Neuronal stem cell (in vitro differentiated cells): ENCODE measurements around the gene DNAI4.

Experiments
- DNase-seq: peaks from one replicate; pipeline ENCODE4 v3.0.0-alpha.2; 2013; ENCODE audit warnings: low spot score
- H2AFZ ChIP-seq: one replicate; pipeline ENCODE4 v1.6.1; 2013; ENCODE audit warnings: mild to moderate bottlenecking, low read length, inconsistent platforms
- H2AK5ac ChIP-seq: 2 replicates; pipeline ENCODE4 v1.6.1; 2013; ENCODE audit warnings: low read depth, mild to moderate bottlenecking, inconsistent platforms, low read length, moderate library complexity, mixed read lengths
- H2BK120ac ChIP-seq: 2 replicates; pipeline ENCODE4 v1.6.1; 2013; ENCODE audit warnings: low read depth, mild to moderate bottlenecking, inconsistent platforms, low read length, moderate library complexity, mixed read lengths
- H2BK12ac ChIP-seq: one replicate; pipeline ENCODE4 v1.6.1; 2013; ENCODE audit warnings: low read length, inconsistent platforms
- H2BK15ac ChIP-seq: 2 replicates; pipeline ENCODE4 v1.6.1; 2013; ENCODE audit warnings: mild to moderate bottlenecking, low read length, inconsistent platforms, mixed read lengths
- H2BK5ac ChIP-seq: one replicate; pipeline ENCODE4 v1.6.1; 2013; ENCODE audit warnings: inconsistent platforms, mild to moderate bottlenecking, low read length, moderate library complexity
- H3K14ac ChIP-seq: one replicate; pipeline ENCODE4 v1.6.1; 2013; ENCODE audit warnings: low read length, inconsistent platforms
- H3K18ac ChIP-seq: 2 replicates; pipeline ENCODE4 v1.6.1; 2013; ENCODE audit warnings: low read length, inconsistent platforms
- H3K23ac ChIP-seq: 2 replicates; pipeline ENCODE4 v1.6.1; 2013; ENCODE audit warnings: low read depth, mild to moderate bottlenecking, mixed read lengths, low read length, inconsistent platforms; ENCODE audit not compliant: poor library complexity
- H3K27ac ChIP-seq: replicated peaks from 3 replicates; pipeline ENCODE4 v1.5.1; 2013; ENCODE audit warnings: low read length, inconsistent platforms
- H3K27me3 ChIP-seq, 3 experiments: 2 replicates each; pipeline ENCODE4 v1.6.1; 2013; ENCODE audit warnings: low read length in 3 of 3, mild to moderate bottlenecking in 2 of 3, inconsistent platforms in 1 of 3, low read depth in 1 of 3, mixed read lengths in 1 of 3, moderate library complexity in 1 of 3; ENCODE audit not compliant: control insufficient read depth in 3 of 3, insufficient read depth in 3 of 3
- H3K36me3 ChIP-seq, 2 donors: replicated peaks in 1 of 2; 2 replicates each; pipeline ENCODE4 v1.6.1; 2013; ENCODE audit warnings: low read length in 2 of 2; ENCODE audit not compliant: control insufficient read depth in 2 of 2, insufficient read depth in 2 of 2
- H3K4ac ChIP-seq: 2 replicates; pipeline ENCODE4 v1.6.1; 2013; ENCODE audit warnings: inconsistent platforms, mild to moderate bottlenecking, low read length, moderate library complexity
- H3K4me1 ChIP-seq, 2 donors: 1 replicate in 1 of 2; 2 replicates in 1 of 2; pipeline ENCODE4 v1.6.1; 2013; ENCODE audit warnings: low read length in 2 of 2, low read depth in 1 of 2; ENCODE audit not compliant: control insufficient read depth in 2 of 2, insufficient read depth in 1 of 2
- H3K4me2 ChIP-seq: one replicate; pipeline ENCODE4 v1.6.1; 2013; ENCODE audit warnings: mild to moderate bottlenecking, low read length, inconsistent platforms; ENCODE audit not compliant: insufficient read depth, poor library complexity, severe bottlenecking
- H3K4me3 ChIP-seq, 2 donors: 2 replicates each; pipeline ENCODE4 v1.5.1; 2013; ENCODE audit warnings: low read length in 2 of 2, mild to moderate bottlenecking in 2 of 2, inconsistent platforms in 1 of 2, moderate library complexity in 1 of 2
- H3K79me1 ChIP-seq: one replicate; pipeline ENCODE4 v1.6.1; 2013; ENCODE audit warnings: low read depth, mild to moderate bottlenecking, inconsistent platforms, low read length, moderate library complexity
- H3K9ac ChIP-seq: one replicate; pipeline ENCODE4 v1.6.1; 2013; ENCODE audit warnings: mild to moderate bottlenecking, low read depth, low read length, inconsistent platforms; ENCODE audit not compliant: poor library complexity
- H3K9me3 ChIP-seq, 2 donors: replicated peaks in 1 of 2; 2 replicates each; pipeline versions ENCODE3 to v1.6.1; 2013; ENCODE audit warnings: low read length in 2 of 2, mild to moderate bottlenecking in 2 of 2, inconsistent platforms in 1 of 2, low read depth in 1 of 2, mixed read lengths in 1 of 2, moderate library complexity in 1 of 2; ENCODE audit not compliant: control insufficient read depth in 2 of 2, insufficient read depth in 1 of 2
- H4K8ac ChIP-seq: one replicate; pipeline ENCODE4 v1.6.1; 2013; ENCODE audit warnings: low read depth, mild to moderate bottlenecking, inconsistent platforms, low read length, moderate library complexity
- H4K91ac ChIP-seq: one replicate; pipeline ENCODE4 v1.6.1; 2013; ENCODE audit warnings: low read length, low read depth, mild to moderate bottlenecking, inconsistent platforms; ENCODE audit not compliant: poor library complexity
- WGBS, 2 donors: extraction: QIAGEN DNeasy Blood & Tissue Kit; methylation state at CpG; one replicate each; pipeline ENCODE4 v1.1.7; 2013; ENCODE audit warnings: missing lambda C conversion rate in 2 of 2, mixed read lengths in 1 of 2; ENCODE audit not compliant: insufficient read length in 2 of 2, insufficient replicate concordance in 1 of 2; ENCODE audit errors: extremely low coverage in 2 of 2; 5-methylcytosine and 5-hydroxymethylcytosine counted together

The DNAI4 gene

DNA sequence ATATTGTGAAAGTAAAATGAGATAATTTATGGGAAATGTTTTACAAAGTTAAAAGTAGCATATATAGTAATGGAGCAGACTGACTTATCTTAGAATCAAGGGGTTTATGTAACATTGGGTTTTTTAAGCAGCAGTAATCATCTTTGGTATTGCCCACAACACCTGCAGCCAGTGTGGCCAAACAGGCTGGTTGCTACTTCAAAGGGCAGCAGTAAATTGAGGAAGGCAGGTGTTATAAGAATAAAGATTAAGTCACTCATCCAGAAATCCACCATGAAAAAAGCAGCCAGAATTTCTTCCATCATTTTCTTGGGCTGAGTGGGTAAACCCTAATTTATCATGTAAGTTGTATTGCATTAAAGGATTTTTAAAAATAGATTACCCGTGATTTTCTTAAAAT, 155.7 kb downstream of the DNAI4 start:
- Histone ChIP-seq H3K9ac (no peak overlapping the region), H3K27me3 (no peaks in the 10 kb centered on the region)
- WGBS, 2 donors, result no CpG with 5 or more reads among the region's 1 CpG

DNA sequence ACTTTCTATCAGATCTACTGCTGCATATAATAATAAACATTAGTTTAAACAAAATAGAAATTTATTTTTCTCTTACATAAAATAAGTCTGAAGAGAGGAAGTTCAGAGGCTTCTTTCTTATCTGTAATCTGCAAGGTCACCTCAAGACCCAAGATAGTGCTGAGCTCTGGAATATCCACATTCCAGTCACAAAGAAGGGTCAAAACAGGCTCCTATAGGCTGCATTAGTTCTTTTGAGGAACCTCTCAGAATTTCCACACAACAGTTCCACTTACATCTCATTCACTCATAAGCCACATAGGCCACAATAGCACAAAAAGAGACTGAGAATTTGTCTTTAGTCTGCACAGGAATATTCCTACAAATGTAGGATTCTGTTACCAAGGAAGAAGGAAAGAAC, 157.0 kb downstream of the DNAI4 start:
- DNase-seq, result no peak
- H3K4me3 ChIP-seq, result no peak overlapping the region

More for the DNA sequence above, 155.7 kb downstream of the DNAI4 start:
- Histone ChIP-seq H4K91ac (no peak overlapping the region), H3K4ac (no peak overlapping the region), H3K79me1 (no peaks in the 10 kb centered on the region), H3K27ac (no peak overlapping the region), H3K9me3 (no peaks in the 10 kb centered on the region), H3K14ac (no peak overlapping the region), H3K4me3 (no peak overlapping the region), H4K8ac (no peak overlapping the region), H3K23ac (no peak overlapping the region), H2BK12ac (no peak overlapping the region), H3K36me3 (no peaks in the 10 kb centered on the region), H2AFZ (no peak overlapping the region), H2BK120ac (no peak overlapping the region), H2AK5ac (no peak overlapping the region), H2BK15ac (no peak overlapping the region), H3K4me2 (no peak overlapping the region), H2BK5ac (no peak overlapping the region), H3K18ac (no peak overlapping the region), H3K4me1 (peaks cover 0 to 1% of the 10 kb centered on the region in 2 donors)
- DNase-seq, result no peak

DNA sequence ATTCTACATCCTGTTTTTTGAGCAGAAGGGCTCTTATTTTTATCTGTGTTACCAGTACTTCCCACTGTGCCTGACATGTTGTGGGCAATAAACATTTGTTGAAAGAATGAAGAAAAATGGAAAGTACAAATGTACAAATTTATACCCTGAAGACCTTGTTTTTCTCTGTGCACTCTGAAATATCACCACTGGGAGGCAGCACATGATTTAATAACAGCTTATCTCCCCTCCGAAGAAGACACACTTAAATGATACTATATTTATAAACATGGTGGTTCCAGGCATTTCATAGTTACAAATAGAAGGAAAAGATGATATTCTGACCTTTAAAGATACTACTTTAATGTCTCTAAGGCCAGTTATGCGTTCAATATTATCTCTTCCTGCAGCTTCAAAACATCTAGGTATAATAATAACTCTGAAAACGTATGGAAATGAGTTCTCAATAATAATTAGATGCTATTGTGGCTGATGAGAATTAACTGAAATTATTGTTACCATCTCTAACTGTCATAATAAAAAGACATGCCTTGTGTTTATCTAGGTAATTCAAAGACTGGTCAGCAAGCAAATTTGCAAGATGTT, 159.6 kb downstream of the DNAI4 start:
- Histone ChIP-seq H2BK120ac (no peak overlapping the region), H4K8ac (no peak overlapping the region), H2AK5ac (no peak overlapping the region), H3K9ac (no peak overlapping the region), H3K79me1 (no peaks in the 10 kb centered on the region), H4K91ac (no peak overlapping the region), H3K4me2 (no peak overlapping the region), H2BK12ac (no peak overlapping the region), H3K14ac (no peak overlapping the region), H3K4me3 (no peak overlapping the region), H3K9me3 (no peaks in the 10 kb centered on the region), H2BK5ac (no peak overlapping the region), H3K18ac (no peak overlapping the region), H3K36me3 (no peaks in the 10 kb centered on the region), H2BK15ac (no peak overlapping the region), H3K27ac (no peak overlapping the region), H3K23ac (no peak overlapping the region), H3K4me1 (no peaks in the 10 kb centered on the region), H3K4ac (no peak overlapping the region), H3K27me3 (peaks cover 0 to 3% (median 0%) of the 10 kb centered on the region in 3 experiments), H2AFZ (no peak overlapping the region)
- no CpG with 5 or more reads among the region's 3 CpGs for WGBS, 2 donors
- peak; percentile 17 for DNase-seq

More for the DNA sequence above, 157.0 kb downstream of the DNAI4 start:
- no peak overlapping the region for H2BK120ac ChIP-seq
- H2AK5ac ChIP-seq, result no peak overlapping the region
- no peaks in the 10 kb centered on the region for H3K36me3 ChIP-seq
- no peak overlapping the region for H2BK15ac ChIP-seq
- H3K18ac ChIP-seq, result no peak overlapping the region
- H2BK5ac ChIP-seq, result no peak overlapping the region
- no peak overlapping the region for H2BK12ac ChIP-seq
- no peak overlapping the region for H4K8ac ChIP-seq
- H3K27me3 ChIP-seq, result no peaks in the 10 kb centered on the region
- H3K4me2 ChIP-seq, result no peak overlapping the region
- no peak overlapping the region for H3K4ac ChIP-seq
- H3K9ac ChIP-seq, result no peak overlapping the region
- H4K91ac ChIP-seq, result no peak overlapping the region
- H3K79me1 ChIP-seq, result no peaks in the 10 kb centered on the region
- H3K14ac ChIP-seq, result no peak overlapping the region
- no peak overlapping the region for H3K23ac ChIP-seq
- H3K4me1 ChIP-seq, result no peaks in the 10 kb centered on the region
- H3K9me3 ChIP-seq, result no peaks in the 10 kb centered on the region
- no peak overlapping the region for H2AFZ ChIP-seq
- H3K27ac ChIP-seq, result no peak overlapping the region
